ENCODE data around the gene CFAP74. TPM values are rescaled to one million over a fixed set of nuclear protein-coding genes. Genes with fewer than 3 reads are reported as not detected.

Gene CFAP74
- total RNA-seq, 1 experiment from 2014 or later: not detected

- intact Hi-C loops (cut with micrococcal nuclease): no loop called here
- POLR2A ChIA-PET: interaction anchor here (1.4 to 1.9 kb wide), 5 partner anchors 10 to 116 kb away, joined by 4 to 10 read pairs (median 5); no protein-coding TSS in a partner anchor
Observed at GRCh38 chr1:1895456-1896336, 107.9 kb downstream of the CFAP74 start.

GRCh38 chr1:1895060-1895418 lies 108.5 kb downstream of the CFAP74 start:
- Mint-ChIP-seq H3K4me3 (ENCODE audit: unreplicated experiment) (peak overlapping the region; percentile 55), H3K4me1 (ENCODE audit: insufficient read depth, unreplicated experiment) (peaks cover 18% of the 10 kb centered on the region), H3K9me3 (ENCODE audit: unreplicated experiment) (no peaks in the 10 kb centered on the region), H3K27ac (ENCODE audit: low read depth, unreplicated experiment) (peak overlapping the region; percentile 39), H3K27me3 (ENCODE audit: insufficient read depth, unreplicated experiment) (no peaks in the 10 kb centered on the region), H3K36me3 (ENCODE audit: insufficient read depth, unreplicated experiment) (no peaks in the 10 kb centered on the region)
- intact Hi-C loops (cut with micrococcal nuclease): no loop called here
- no TSS peak for BruUV-seq (replicated peaks)
- DNase-seq (ENCODE audit: unreplicated experiment): no peak
- POLR2A ChIA-PET: interaction anchor here (1.4 to 1.9 kb wide), 3 partner anchors 11 to 115 kb away, joined by 5 to 10 read pairs (median 6); no protein-coding TSS in a partner anchor
- TF ChIP-seq, protein P1, sequence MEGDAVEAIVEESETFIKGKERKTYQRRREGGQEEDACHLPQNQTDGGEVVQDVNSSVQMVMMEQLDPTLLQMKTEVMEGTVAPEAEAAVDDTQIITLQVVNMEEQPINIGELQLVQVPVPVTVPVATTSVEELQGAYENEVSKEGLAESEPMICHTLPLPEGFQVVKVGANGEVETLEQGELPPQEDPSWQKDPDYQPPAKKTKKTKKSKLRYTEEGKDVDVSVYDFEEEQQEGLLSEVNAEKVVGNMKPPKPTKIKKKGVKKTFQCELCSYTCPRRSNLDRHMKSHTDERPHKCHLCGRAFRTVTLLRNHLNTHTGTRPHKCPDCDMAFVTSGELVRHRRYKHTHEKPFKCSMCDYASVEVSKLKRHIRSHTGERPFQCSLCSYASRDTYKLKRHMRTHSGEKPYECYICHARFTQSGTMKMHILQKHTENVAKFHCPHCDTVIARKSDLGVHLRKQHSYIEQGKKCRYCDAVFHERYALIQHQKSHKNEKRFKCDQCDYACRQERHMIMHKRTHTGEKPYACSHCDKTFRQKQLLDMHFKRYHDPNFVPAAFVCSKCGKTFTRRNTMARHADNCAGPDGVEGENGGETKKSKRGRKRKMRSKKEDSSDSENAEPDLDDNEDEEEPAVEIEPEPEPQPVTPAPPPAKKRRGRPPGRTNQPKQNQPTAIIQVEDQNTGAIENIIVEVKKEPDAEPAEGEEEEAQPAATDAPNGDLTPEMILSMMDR (IDR thresholded peaks at IDR 0.05; ENCODE audit: unreplicated experiment): no peak
- CTCF ChIA-PET: interaction anchor here (1.0 to 3.2 kb wide), 3 partner anchors 11 to 108 kb away, joined by 4 to 19 read pairs (median 8); no protein-coding TSS in a partner anchor

More at GRCh38 chr1:1895456-1896336, 107.9 kb downstream of the CFAP74 start:
- Mint-ChIP-seq H3K27ac (ENCODE audit: low read depth, unreplicated experiment) (peak overlapping the region; percentile 39), H3K27me3 (ENCODE audit: insufficient read depth, unreplicated experiment) (no peaks in the 10 kb centered on the region), H3K36me3 (ENCODE audit: insufficient read depth, unreplicated experiment) (no peaks in the 10 kb centered on the region), H3K4me3 (ENCODE audit: unreplicated experiment) (no peak overlapping the region), H3K9me3 (ENCODE audit: unreplicated experiment) (no peaks in the 10 kb centered on the region), H3K4me1 (ENCODE audit: insufficient read depth, unreplicated experiment) (peaks cover 18% of the 10 kb centered on the region)
- BruUV-seq (replicated peaks): no TSS peak
- CTCF ChIA-PET: interaction anchor here (1.0 to 3.2 kb wide), 3 partner anchors 10 to 109 kb away, joined by 4 to 19 read pairs (median 8); no protein-coding TSS in a partner anchor
- DNase-seq (ENCODE audit: unreplicated experiment): no peak
- TF ChIP-seq, protein P1 (IDR thresholded peaks at IDR 0.05; ENCODE audit: unreplicated experiment): no peak

- peak overlapping the region; percentile 55 for H3K4me3 Mint-ChIP-seq (ENCODE audit: unreplicated experiment)
Observed at GRCh38 chr1:1894354-1895059, 109.1 kb downstream of the CFAP74 start.

More at GRCh38 chr1:1894354-1895059, 109.1 kb downstream of the CFAP74 start:
- TF ChIP-seq, protein P1 (IDR thresholded peaks at IDR 0.05; ENCODE audit: unreplicated experiment): no peak
- Mint-ChIP-seq H3K27ac (ENCODE audit: low read depth, unreplicated experiment) (peak overlapping the region; percentile 39), H3K9me3 (ENCODE audit: unreplicated experiment) (no peaks in the 10 kb centered on the region), H3K4me1 (ENCODE audit: insufficient read depth, unreplicated experiment) (peaks cover 18% of the 10 kb centered on the region), H3K27me3 (ENCODE audit: insufficient read depth, unreplicated experiment) (no peaks in the 10 kb centered on the region), H3K36me3 (ENCODE audit: insufficient read depth, unreplicated experiment) (no peaks in the 10 kb centered on the region)
- peak; percentile 28 for DNase-seq (ENCODE audit: unreplicated experiment)
- intact Hi-C loops (cut with micrococcal nuclease): loop anchor here (5.0 kb wide), 1 partner anchor 117 kb away; the partner anchor contains the start of gene NADK
- CTCF ChIA-PET: interaction anchor here (1.0 to 3.2 kb wide), 3 partner anchors 12 to 107 kb away, joined by 4 to 19 read pairs (median 8); no protein-coding TSS in a partner anchor
- POLR2A ChIA-PET: interaction anchor here (1.4 to 1.9 kb wide), 4 partner anchors 11 to 115 kb away, joined by 5 to 10 read pairs (median 6); no protein-coding TSS in a partner anchor
- no TSS peak for BruUV-seq (replicated peaks)

Measured in MCF 10A (cell line).